Activated CD8-positive, alpha-beta memory T cell treated with anti-CD3 and anti-CD28 coated beads for 4 hours (primary cell): ENCODE measurements around the gene SLC35F3.
"Not testable (repeated sequence)": the region's sequence is repeated elsewhere in the genome, so short reads cannot be mapped to it uniquely, and the experiment has no call there.

Experiments
- DNase-seq, 2 donors: peaks; one replicate each; pipeline ENCODE4 v3.0.0-alpha.2; 2020; ENCODE audit warnings: low read depth in 2 of 2

SLC35F3 gene

DNA sequence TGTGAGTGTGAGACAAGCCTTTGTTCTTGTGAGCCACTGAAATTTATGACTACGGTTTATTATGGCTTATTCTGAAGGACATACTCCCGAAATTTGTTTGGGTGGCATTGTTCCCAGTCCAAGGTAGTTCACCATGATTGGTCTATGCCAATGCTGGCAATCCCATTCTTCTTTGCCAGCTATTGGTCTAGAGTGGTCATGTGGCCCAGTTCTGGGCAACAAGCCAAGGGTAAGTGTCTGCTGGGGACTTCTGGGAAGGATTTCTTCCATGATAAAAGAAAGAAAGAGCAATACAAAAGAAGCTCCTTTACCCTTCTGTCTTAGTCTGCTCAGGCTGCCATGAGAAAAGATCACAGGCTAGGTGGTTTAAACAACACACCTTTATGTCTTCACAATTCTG lies 201.6 kb downstream of the SLC35F3 start:
- no peak for DNase-seq

- no peak for DNase-seq
These were observed 203.0 kb downstream of the SLC35F3 start for GRCh38 chr1:234107416-234108021.

DNA sequence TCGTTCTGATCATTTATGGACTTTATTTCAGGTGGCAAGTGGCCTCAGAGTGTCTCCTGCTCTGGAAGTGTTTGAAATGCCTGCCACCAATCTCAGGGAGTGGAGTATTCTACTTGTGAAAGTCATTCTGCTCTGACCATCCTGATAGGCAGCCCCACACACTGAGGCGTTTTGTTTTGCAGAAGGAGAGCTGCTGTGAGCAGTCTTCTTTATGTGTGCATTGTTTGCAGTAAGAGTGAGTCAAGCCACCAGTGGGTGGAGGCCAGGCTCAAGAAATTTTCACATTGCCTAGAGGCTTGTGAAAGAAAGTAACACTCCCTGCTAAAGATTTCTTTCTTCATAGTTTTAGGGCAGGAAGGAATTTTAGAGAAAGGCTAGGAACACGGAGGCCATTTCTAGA lies 204.4 kb downstream of the SLC35F3 start:
- DNase-seq: no peak

DNA sequence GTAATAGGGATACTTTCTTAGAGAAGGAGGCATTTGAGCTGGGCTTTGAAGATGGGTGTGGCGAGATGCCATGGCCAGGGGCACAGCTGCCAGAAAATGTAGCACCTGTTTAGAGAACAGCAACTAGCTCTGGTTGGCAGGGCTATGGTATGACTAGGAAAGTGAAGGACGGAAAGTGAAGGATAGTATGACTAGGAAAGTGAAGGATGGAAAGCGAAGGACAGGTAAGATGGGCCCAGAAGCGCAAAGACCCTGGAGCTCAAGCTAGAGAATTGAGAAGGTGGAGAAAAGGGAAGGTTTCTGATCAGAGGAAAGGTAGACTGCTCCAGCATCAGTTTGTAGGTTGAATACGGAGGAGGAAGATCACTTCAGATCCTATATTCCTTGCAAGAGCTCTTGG lies 205.4 kb downstream of the SLC35F3 start:
- DNase-seq: no peak

DNA sequence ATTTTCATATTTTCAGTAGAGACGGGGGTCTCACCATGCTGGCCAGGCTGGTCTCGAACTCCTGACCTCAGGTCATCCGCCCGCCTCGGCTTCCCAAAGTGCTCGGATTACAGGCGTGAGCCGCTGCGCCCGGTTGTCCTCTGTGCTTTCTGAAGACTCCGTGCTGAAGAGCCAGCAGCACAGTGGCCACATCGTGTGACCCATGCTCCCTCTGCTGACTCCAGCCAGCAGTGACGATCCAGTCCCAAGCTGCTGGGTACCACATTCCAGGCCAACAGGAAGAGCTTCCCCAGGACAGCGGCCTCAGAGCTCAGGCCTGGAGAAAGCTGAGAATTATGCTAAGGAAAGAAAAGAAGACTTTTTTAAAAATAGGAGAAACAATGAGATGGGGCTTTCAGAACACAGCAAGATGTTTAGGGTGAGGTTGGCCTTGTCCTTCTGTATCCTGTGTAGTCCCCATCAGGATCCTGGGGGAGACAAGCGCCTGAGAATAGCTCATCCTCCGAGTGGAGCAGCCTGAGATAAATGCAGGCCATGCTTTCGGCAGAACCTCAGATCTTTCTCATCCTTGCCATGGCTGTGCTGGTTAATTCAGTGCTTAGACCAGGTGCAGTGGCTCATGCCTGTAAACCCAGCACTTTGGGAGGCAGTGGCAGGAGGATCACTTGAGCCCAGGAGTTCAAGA lies 207.1 kb downstream of the SLC35F3 start:
- no peak for DNase-seq

DNA sequence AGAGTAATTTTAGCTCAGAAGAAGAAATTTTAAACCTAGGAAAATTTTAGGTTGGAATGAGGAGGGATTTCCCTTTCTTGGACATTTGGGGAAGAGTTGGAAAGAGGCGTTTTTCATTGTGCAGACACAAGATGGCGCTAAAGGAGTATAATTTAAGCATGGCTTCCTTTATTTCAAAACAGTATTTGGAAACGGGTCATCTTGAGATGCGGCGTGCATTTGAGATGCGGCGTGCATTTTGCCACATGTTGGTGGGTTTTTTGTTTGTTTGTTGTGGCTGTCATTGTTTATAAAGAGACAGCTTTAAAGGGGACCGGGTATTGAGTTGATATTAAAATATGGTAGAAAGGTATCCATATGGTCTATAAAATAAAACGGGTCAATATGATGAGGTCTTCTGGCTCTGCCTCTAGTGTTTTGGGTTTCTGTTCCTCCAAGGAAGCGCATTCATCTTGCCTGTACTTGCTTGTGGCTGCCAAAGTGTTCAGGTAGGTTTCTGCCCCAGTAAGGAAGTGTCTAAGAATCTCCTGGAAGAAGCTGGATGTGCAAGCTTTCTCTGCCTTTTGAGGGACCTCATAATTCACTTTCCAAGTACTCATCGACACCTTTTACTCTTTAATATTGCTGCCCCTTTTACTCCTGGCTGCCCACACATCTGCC lies 210.3 kb downstream of the SLC35F3 start:
- no peak for DNase-seq

GRCh38 chr1:234118911-234119310 lies 214.4 kb downstream of the SLC35F3 start:
- DNase-seq: no peak

GRCh38 chr1:234119431-234119830 lies 215.0 kb downstream of the SLC35F3 start:
- DNase-seq: no peak

DNA sequence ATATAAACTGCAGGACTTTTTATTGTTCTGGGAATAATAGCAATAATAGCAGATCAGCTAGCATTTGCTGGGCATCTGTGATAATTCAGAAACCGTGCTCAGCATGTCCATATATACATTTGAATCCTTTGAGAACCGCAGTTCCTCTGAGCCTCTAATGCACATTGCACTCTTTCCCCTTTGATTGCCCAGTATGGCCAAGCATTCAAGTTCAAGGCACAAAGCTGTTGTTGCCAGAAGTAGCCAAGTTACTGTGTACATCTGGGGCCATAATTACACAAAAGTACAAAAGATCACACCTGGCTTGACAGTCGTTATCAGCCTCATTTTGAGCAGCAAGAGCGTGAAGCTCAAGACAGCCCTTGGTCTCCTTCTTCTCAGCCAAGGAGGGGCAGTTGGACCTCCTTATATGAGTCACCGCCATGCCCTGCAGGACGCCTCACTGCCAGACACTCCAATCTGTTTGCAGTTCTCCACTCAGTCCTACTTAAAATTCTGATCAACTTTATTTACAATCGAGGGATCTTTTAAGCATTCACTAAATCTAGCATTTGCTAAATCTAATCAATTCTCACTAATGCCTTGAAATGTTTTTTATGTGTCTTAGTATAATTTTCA lies 216.0 kb downstream of the SLC35F3 start:
- DNase-seq: no peak

DNA sequence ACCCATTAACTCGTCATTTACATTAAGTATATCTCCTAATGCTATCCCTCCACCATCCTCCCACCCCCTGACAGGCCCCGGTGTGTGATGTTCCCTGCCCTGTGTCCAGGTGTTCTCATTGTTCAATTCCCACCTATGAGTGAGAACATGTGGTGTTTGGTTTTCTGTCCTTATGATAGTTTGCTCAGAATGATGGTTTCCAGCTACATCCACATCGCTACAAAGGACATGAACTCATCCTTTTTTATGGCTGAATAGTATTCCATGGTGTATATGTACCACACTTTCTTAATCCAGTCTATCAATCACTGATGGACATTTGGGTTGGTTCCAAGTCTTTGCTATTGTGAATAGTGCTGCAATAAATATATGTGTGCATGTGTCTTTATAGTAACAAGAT lies 217.2 kb downstream of the SLC35F3 start:
- not testable (repeated sequence) for DNase-seq

GRCh38 chr1:234122571-234122970 lies 218.1 kb downstream of the SLC35F3 start:
- not testable (repeated sequence) for DNase-seq

- no peak for DNase-seq
These were observed 219.4 kb downstream of the SLC35F3 start for GRCh38 chr1:234123867-234124266.

GRCh38 chr1:234125283-234125682 lies 220.8 kb downstream of the SLC35F3 start:
- DNase-seq: no peak

- no peak for DNase-seq
These were observed 221.2 kb downstream of the SLC35F3 start for GRCh38 chr1:234125714-234126113.

DNA sequence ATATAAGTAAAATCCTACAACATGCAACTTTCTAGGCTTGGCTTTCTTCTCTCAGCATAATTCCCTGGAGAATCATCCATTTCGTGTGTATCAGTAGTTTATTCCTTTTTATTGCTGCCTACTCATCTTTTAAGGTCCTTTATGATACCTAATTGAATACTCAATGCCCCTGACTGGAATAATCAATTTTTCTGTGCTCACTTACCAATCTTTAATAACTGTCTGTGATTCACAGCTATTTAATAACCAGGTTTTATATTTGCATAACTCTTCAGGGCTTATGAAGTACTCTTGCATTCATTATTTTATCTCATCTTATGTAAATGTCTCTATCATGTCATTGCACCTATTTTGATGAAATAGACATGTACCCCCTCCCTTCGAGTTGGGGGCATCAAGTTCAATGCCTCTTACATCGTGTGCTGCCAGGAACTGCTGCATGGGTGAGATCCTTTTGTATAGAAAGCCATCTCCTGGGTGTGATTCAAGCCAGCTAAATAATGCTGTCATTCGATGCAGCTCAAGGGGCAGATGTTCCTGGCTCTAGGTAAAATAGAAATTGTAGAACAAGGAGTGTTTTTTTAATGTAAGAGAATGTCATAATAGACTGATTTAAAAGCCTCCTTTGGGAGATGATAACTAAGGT lies 222.7 kb downstream of the SLC35F3 start:
- no peak for DNase-seq

DNA sequence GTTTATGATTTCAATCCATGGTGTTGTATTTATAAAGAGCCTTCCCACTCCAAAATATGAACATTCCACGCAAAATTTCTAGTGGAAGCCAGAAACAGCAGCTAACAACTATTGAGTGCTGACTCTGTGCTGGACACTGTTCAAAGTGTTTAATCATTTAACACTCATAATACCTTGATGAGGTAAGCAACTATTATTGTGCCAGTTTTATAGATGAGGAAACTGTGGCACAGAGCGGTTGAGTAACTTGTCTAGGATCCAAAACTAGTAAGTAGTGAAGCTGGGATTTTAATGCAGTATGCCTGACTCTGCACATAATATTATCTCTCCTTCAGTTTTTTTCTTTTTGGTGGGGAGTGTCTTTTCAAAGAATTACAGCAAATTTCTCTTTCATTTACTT lies 228.3 kb downstream of the SLC35F3 start:
- no peak for DNase-seq

- no peak for DNase-seq
These were observed 230.4 kb downstream of the SLC35F3 start for GRCh38 chr1:234134878-234135277.

- no peak for DNase-seq
These were observed 231.0 kb downstream of the SLC35F3 start for GRCh38 chr1:234135501-234135900.

GRCh38 chr1:234136073-234136472 lies 231.6 kb downstream of the SLC35F3 start:
- no peak for DNase-seq

GRCh38 chr1:234139966-234140365 lies 235.5 kb downstream of the SLC35F3 start:
- no peak for DNase-seq

- no peak for DNase-seq
These were observed 235.9 kb downstream of the SLC35F3 start for GRCh38 chr1:234140388-234140787.

DNA sequence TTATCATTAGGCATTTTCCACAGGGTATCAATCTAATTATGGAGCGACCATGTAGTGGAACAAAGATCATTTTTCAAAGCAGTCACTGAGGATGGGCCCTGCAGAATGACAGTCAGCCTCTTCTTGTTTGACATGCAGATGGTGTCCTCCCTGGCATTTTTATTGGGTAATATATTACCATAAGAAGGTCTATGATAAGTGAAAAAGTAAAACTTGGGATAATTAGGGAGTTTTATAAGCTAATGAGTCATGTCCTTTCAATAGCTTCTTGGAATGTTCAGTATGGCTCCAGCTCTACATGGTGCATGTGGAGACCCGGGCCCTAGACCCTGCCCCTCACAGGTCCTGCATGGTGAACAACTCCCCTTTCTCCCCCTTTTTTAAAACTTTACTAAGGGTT lies 236.5 kb downstream of the SLC35F3 start:
- DNase-seq: no peak
